Measurements from ENCODE around the gene PRODH2.

PRODH2 gene, protein sequence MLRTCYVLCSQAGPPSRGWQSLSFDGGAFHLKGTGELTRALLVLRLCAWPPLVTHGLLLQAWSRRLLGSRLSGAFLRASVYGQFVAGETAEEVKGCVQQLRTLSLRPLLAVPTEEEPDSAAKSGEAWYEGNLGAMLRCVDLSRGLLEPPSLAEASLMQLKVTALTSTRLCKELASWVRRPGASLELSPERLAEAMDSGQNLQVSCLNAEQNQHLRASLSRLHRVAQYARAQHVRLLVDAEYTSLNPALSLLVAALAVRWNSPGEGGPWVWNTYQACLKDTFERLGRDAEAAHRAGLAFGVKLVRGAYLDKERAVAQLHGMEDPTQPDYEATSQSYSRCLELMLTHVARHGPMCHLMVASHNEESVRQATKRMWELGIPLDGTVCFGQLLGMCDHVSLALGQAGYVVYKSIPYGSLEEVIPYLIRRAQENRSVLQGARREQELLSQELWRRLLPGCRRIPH

DNA sequence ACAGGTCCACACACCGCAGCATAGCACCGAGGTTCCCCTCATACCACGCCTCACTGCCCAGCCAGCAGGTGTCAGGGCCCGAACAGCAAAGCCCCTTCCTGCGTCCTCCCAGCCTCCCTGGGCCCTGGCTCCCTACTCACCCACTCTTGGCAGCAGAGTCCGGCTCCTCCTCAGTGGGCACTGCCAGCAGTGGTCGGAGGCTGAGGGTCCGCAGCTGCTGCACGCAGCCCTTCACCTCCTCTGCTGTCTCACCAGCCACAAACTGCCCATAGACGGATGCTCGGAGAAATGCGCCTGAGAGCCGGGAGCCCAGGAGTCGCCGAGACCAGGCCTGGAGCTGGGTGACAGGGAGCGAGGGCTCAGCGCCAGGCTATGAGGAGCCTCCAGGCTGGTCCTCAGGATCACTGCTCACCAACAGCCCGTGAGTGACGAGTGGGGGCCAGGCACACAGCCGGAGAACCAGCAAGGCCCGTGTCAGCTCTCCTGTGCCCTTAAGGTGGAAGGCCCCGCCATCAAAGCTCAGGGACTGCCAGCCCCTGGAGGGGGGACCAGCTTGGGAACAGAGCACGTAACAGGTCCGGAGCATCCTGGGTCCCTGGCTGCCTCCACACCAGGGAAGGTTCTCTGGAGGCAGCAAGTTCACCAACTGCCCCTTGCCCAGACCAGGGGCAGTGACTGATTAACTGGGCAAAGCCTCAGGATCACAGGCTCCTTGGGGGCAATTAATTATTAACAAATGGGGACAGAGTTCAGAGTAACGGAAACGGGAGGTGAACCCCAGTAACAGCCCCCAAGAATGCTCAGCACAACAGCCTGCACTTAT lies at the start of gene PRODH2:
PRODH2 (minus strand) TSS at position 626 of the 823 bp plus-strand sequence; CDS start at position 586, 40 bp downstream.
- no peak for FAIRE-seq

DNA sequence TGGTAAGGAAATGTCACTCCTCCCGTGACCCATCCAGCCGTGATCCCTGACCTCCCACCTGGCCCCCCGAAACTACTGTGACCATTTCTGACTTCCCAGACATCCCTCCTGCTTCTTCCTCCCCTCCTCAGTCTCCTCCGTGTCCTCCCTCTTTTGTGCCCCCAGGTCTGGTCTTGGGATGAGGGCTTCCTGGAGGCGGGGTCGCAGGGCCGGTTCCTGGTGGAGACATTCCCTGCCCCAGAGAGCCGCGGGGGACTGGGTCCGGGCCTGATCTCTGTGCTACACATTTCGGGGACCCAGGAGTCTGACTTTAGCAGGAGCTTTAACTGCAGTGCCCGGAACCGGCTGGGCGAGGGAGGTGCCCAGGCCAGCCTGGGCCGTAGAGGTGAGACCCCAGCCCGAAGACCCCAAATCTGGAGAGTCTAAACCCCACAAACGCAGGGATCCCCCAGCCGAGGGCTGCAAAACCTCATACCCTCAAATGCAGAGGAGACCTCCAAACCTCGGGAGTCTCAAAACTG lies 49.1 kb upstream of the PRODH2 start:
- FAIRE-seq = no peak

DNA sequence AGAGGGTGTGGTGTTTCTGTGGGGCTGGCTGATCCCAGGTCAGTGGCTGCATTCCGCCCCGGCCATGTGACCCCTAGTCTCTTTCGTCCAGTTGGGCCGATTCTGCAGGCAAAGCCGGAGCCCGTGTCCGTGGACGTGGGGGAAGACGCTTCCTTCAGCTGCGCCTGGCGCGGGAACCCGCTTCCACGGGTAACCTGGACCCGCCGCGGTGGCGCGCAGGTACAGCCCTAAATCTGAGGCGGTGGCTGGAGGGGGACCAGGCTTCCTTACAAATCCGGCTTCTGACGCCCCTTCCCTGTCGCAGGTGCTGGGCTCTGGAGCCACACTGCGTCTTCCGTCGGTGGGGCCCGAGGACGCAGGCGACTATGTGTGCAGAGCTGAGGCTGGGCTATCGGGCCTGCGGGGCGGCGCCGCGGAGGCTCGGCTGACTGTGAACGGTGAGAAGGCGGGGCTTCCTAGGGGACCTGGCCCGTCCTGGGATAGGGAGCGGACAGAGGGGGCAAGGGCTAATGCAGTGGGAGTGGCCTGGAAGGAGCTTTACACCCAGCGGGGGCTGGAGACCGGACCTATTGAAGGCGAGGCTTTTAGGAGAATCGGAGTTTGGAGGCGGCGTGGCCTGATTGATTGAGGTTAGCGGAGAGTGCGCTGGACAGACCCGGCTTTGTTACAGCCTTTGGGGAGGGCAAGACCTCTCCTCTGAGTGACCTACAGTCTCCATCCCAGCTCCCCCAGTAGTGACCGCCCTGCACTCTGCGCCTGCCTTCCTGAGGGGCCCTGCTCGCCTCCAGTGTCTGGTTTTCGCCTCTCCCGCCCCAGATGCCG lies 48.4 kb upstream of the PRODH2 start:
- no peak for FAIRE-seq

DNA sequence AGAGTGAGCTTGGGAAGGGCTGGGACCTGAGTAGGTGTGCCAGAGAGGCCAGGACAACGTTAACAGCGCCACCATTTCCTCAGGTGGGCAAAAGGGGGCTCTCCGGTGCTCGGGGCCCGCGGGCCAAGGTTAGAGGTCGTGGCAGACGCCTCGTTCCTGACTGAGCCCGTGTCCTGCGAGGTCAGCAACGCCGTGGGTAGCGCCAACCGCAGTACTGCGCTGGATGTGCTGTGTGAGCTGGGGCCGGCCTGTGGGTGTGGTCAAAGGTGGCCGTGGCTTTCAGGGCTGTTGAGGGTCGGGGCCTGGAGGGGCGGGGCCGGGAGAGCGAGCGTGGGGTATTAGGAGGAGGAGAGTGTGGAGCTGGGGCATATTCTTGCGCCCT lies 47.8 kb upstream of the PRODH2 start:
- no peak for FAIRE-seq

DNA sequence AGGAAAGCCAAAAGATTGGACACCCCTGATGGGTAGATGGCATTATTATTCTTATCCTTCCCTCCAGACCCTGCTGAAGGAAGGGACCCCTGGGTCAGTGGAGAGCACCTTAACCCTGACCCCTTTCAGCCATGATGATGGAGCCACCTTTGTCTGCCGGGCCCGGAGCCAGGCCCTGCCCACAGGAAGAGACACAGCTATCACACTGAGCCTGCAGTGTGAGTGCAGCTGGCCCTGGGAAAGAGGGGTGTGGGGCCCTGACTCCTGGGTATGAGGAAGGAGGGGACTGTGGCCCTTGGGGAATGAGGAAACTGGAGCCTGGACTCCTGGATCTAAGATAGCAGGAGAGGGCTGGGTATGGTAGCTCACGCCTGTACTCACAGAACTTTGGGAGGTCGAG lies 46.8 kb upstream of the PRODH2 start:
- FAIRE-seq = no peak

DNA sequence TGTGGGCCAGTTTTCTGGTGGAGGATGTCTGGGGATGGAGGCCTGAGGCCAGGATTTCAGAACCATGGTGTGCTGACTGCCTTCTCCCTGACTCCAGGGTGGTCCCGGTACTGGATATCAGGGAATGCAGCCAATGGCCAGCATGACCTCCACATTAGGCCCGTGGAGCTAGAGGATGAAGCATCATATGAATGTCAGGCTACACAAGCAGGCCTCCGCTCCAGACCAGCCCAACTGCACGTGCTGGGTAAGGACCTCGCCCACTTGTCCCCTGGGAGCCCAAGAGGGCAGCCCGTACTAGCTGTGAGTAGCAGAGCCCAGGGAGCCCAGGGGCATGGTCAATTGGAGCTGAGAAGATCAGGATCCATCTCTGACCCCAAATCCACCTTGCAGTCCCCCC lies 45.7 kb upstream of the PRODH2 start:
- no peak for FAIRE-seq

DNA sequence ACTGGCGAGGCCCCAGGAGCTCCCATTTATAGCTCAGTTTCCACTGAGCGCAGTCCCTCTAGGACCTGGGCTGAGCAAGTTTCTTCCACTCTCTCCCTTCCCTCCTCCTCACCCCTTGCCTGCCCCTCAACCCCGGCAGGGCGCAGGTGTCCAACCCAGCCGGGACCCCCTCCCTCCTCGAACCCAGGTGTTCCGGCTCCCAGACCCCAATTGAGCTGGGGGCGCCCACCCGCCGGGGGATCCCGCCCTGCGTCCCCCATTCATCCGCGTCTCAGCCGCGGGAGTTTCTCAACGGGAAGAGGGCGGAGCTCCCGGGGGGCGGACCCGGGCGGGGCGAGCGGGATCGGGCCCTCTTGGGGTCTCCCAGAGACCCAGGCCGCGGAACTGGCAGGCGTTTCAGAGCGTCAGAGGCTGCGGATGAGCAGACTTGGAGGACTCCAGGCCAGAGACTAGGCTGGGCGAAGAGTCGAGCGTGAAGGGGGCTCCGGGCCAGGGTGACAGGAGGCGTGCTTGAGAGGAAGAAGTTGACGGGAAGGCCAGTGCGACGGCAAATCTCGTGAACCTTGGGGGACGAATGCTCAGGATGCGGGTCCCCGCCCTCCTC lies 44.0 kb upstream of the PRODH2 start, which contains the start of gene KIRREL2:
KIRREL2 (plus strand) TSS at position 366 of the 604 bp plus-strand sequence; CDS start at position 575, 209 bp downstream.
- FAIRE-seq = no peak

DNA sequence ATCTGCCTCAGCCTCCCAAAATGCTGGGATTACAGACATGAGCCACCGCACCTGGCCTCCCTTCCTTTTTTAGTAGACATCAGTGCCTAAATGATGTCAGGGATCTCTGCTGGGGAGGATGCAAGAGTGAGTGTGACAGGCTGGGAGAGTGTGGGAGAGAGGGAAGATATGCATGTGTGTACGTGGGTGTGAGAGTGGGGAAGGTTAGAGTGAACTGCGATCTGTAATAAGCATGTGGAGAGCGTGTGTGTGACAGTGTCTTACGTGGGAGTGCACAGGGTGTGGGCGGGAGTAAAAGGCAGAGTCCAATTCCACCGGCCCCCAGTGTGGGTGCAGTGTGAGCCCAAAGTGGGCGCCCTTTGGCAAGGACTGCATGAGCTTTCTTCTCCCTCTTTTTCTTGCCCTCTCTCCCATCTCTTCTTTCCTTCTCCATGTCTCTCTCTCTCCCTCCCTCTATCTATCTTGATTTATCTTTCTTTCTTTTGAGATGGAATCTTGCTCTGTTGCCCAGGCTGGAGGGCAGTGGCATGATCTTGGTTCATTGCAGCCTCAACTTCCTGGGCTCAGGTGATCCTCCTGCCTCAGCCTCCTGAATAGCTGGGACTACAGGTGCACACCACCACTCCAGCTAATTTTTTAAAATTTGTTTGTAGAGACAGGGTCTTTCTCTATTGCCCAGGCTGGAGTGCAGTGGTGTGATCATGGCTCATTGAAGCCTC lies 40.6 kb upstream of the PRODH2 start:
- no peak for FAIRE-seq

DNA sequence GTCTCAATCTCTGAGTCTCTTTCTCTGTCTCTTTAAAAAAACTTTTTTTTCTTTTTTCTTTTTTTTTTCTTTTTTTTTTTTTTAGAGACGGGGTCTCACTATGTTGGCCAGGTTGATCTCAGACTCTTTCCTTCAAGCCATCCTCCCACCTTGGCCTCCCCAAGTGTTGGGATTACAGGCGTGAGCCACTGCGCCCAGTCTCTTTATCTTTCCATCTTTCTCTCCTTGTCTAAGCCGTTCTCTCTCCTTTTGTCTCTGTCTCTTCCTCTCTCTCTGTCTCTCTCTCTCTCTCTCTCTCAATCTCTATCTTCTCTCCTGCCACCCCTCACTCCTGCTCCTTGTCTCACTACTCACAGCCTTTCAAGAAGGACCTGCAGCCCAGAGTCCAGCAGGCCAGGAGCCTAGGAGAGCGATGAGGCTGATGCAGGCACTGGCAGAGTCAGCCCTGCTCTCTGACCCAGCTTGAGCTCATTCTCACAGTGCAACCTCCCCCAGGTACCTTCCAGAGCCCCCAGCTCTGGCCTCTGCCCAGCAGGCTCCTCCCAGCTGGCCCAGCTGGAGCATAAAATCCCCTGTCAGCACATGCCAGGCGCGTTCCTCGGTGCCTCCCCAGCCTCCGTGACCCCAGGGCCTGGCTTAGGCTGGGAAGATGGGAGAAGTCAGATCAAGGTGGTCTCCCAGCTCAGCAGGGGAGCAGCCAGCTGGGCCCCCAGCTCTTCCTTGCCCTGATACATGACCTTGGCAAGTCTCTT lies 39.6 kb upstream of the PRODH2 start, which contains the start of gene NPHS1:
NPHS1 (minus strand) TSS at position 476 of the 752 bp plus-strand sequence. CDS start 667 bp downstream, outside the sequence.
- no peak for FAIRE-seq

DNA sequence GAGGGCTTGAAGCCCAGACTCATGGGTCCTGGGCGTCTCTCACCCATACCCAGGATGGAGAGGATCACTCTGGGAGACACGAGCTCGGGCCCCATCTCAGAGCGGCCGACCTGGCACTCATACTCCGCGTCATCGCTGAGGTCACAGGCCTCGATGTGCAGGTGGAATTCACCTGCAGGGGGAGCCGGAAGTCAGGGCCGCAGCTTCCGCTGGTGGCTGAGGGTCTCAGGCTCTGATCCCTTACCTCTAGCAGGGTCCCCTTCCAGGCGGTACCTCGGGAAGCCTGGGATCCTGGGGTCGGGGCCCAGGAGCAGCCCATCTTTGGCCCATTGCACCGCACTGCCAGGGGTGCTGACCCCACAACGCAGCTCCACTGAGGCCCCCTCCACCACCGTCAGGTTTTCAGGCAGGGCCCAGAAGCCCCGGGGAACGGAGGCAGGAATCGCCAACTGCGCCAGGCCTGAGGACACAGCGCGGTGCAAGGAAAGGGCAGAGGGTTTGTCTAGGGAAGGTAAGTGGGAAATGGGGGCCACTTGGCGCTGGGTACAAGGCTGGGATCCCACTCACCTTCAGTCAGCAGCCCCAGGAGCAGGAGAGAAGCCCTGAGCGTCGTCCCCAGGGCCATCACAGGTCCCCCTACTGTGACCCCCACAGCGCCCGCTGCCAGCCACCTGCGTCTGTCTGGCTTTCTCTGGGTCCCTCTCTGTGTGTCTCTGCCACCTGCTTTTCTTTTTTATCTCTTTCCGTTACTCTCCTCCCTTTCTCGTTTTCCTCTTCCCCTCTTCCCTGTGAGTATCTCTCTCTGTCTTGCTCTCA lies 38.8 kb upstream of the PRODH2 start:
- FAIRE-seq = no peak

DNA sequence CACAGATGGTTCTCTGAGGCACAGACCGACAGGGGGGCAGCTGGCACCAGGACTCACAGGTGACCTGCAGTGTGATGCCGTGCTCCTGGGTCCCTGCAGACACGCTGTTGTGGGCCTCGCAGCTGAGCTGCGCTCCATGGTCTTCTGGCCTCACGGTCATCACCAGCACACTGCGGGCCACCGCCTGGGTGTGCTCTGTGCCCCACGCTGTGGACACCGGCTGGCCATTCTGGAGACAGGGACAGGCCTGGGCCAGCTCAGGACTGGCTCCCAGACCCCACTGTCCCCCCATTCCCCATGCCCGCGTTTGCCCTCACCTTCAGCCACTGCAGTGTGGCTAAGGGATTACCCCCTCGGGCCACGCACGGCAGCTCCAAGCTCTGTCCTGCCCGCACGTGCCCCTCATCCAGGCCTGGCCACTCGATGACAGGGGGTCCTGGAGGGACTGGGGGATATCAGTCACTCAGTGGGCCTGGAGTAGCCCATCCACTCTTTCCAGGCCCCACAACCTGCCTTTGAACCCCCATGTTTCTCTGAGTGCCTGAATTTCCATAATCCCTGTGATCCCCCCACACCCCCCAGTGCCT lies 36.4 kb upstream of the PRODH2 start:
- no peak for FAIRE-seq

DNA sequence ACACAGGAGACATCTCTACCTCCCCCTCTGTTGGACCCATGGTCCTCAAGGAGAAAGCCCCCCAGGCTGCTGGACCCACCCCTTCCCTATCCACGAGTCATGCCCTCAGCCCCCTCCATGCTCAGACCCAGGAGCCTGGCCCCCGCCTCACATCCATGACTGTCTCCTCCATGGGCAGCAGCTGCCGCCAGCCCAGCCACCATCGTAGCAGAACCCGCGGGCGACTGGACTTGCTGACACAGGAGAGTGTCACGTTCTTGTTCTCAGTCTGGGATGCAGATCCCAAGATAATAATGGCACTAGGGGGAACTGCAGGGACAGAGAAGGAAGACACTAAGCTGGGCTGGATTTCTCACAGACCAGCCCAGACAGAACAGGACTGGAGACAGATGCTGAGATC lies 35.8 kb upstream of the PRODH2 start:
- FAIRE-seq = no peak

DNA sequence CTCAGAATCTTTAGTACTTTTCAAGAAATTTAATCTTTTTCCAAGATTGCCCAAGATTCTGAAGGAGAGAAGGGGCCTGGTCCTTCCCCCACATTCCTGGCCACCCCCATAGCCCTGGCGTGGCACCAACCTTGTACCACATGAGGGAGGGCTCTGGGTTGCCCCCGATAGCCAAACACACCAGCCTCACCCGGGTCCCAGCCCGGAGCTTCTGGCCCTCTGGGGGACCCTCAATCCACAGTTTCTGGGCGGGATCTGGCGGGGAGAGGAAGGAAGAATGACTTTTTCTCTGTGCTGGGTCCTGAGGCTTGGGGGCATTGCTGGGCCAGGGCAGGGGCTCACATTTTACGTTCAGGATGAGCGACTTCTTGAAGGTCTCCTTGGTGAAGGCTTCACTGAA lies 35.3 kb upstream of the PRODH2 start:
- no peak for FAIRE-seq

DNA sequence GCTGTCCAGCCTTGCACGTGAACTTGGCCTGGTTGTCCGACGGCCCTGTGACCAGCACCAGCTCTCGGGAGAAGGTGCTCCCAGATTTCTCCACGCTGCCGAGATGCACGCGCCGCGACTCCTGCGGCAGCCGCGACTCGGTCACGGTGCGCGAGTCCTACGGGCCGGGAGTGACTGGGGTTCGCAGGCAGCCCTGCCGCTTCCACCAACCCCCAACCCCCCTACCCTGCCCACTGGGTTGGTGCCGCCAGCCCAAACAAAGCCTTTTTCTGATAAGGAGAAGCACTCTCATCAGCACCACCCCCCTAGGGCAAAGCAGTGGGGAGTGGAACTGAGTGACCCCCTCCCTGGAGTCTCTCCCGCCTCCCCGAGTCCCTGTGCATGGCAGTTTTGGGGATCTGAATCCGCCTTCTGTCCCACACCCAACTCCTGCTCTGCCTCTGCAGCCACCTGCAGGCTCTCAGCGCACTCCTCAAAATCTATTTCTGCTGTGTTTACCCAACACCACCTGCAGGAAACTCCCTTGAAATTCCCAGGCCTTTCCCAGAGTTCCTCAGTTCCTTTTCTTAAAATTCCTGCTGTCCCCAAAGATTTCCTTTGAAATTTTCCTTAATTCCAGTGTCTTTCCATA lies 33.5 kb upstream of the PRODH2 start:
- FAIRE-seq = no peak

DNA sequence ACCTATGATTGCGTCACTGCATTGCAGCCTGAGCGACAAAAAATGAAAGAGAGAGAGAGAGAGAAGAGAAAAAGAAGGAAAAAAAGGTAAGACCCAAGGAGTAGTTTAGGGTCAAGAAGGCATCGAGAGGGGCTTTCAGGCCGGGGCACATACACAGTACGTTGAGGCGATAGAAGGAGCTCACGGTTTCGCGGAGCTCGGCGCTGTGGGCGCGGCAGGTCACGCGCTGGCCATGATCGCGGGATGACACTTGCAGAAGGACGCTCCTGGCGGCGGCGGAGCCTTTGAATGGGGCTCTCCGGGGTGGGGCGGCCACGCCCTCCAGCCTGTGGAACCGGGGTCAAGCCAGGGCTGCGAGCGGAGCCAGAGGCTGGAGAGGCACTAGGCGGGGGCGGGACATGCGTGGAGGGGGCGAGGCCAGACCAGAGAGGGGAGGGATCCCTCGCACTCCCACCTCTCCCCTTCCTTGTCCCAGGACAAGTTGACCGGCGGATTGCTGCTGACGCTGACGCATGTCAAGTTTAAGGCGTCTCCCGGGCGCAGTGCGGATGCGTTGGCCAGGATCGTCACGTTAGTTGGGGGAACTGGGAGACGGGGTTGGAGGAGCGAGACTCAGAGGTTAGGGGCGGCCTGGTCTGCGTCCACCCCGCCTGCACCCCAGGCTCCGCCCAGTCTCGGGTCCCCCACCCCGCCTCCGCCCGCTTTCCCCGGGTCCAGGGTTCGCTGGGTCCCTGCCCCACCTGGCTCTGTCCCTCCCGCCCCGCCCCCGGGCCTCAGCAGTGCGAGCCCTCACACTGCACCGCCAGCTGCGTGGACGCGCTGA lies 32.8 kb upstream of the PRODH2 start:
- no peak for FAIRE-seq

DNA sequence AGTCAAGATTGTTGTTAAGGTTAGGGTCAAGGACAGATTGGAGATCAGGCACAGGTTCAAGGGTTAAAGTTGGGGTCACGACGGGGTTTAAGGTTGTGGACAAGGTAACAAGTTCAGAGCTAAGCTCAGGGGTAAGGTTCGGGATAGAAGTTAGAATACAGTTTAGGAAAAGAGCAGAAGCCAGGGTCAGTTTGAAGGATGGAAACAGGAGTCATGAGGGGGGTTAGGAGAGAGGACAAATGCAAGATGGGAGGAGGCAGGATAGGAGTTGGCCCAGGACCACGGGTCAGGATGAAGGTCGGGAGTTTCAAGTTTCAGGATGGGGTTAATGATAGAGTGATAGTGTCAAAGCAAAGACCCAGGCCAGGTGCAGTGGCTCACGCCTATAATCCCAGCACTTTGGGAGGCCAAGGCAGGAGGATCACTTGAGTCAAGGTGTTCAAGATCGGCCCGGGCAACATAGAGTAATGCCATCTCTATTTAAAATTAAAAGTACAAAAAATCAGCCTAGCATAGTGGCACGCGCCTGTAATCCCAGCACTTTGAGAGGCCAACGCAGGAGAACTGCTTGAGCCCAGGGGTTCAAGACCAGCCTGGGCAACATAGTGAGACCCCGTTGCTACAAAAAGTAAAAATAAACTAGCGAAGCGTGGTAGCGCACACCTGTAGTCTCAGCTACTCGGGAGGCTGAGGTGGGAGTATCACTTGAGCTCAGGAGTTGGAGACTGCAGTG lies 32.0 kb upstream of the PRODH2 start:
- FAIRE-seq = no peak

Measured in islet of Langerhans (tissue), 1 donor.